Osteoblast (primary cell): ENCODE measurements around the gene MACROD2. TPM values are rescaled to one million over a fixed set of nuclear protein-coding genes. Genes with fewer than 3 reads are reported as not detected.
A peak's percentile ranks its signal among the peaks of the same experiment; 100 is the strongest.

Source experiments
- DNase-seq: peaks from one replicate; pipeline ENCODE4 v3.0.0; 2011; ENCODE audit warnings: low spot score, mixed read lengths; ENCODE audit not compliant: insufficient read length; ENCODE audit errors: missing footprints
- H2AFZ ChIP-seq: 2 replicates; pipeline ENCODE4 v1.6.0; 2011; ENCODE audit warnings: mild to moderate bottlenecking, low read length
- H3K27ac ChIP-seq: 2 replicates; pipeline ENCODE4 v1.5.1; 2011; ENCODE audit warnings: mild to moderate bottlenecking, low read depth, low read length, moderate library complexity
- H3K27me3 ChIP-seq: 2 replicates; pipeline ENCODE4 v1.6.0; 2012; ENCODE audit warnings: mild to moderate bottlenecking, control low read depth, inconsistent platforms, low read length, moderate library complexity; ENCODE audit not compliant: insufficient read depth
- H3K36me3 ChIP-seq: 2 replicates; pipeline ENCODE4 v1.5.1; 2011; ENCODE audit warnings: mild to moderate bottlenecking, low read length, control low read depth, moderate library complexity; ENCODE audit not compliant: insufficient read depth
- H3K4me1 ChIP-seq: 2 replicates; pipeline ENCODE4 v1.5.1; 2011; ENCODE audit warnings: mild to moderate bottlenecking, low read length, control low read depth, moderate library complexity; ENCODE audit not compliant: insufficient read depth
- H3K4me2 ChIP-seq: 2 replicates; pipeline ENCODE4 v1.6.0; 2011; ENCODE audit warnings: mild to moderate bottlenecking, low read length; ENCODE audit not compliant: insufficient read depth
- H3K4me3 ChIP-seq: fragments of 200-600 bp; sonication (generic); 3 replicates; pipeline ENCODE4 v1.5.1; 2012; ENCODE audit warnings: mild to moderate bottlenecking, low read length, inconsistent platforms; ENCODE audit not compliant: insufficient read depth
- H3K79me2 ChIP-seq: 2 replicates; pipeline ENCODE4 v1.6.0; 2012; ENCODE audit warnings: mild to moderate bottlenecking, low read length, control low read depth, inconsistent platforms; ENCODE audit not compliant: insufficient read depth
- H3K9me3 ChIP-seq: 2 replicates; pipeline ENCODE4 v1.5.1; 2011; ENCODE audit warnings: low read depth, low read length, control low read depth
- H4K20me1 ChIP-seq: 2 replicates; pipeline ENCODE4 v1.6.0; 2012; ENCODE audit warnings: mild to moderate bottlenecking, low read length, control low read depth; ENCODE audit not compliant: insufficient read depth
- CTCF ChIP-seq: IDR thresholded peaks from 2 replicates; pipeline ENCODE4 v1.5.1; 2011; ENCODE audit warnings: mild to moderate bottlenecking, low read depth, low read length, moderate library complexity; ENCODE audit errors: extremely low read depth
- total RNA-seq: library from RNA; depleted of rRNA; stranded (reverse); fragments of >200 nt; gene quantifications from 2 replicates; pipeline ENCODE4 v1.2.3, GENCODE V29; 2012

Gene MACROD2
- total RNA-seq, 1 donor: 4.0 TPM

- Histone ChIP-seq H3K36me3 (no peaks in the 10 kb centered on the region), H3K4me1 (no peaks in the 10 kb centered on the region), H3K79me2 (no peaks in the 10 kb centered on the region), H3K27me3 (no peaks in the 10 kb centered on the region), H3K4me3 (no peak overlapping the region), H2AFZ (no peak overlapping the region), H4K20me1 (no peaks in the 10 kb centered on the region), H3K9me3 (peaks cover 8% of the 10 kb centered on the region), H3K27ac (no peak overlapping the region), H3K4me2 (no peak overlapping the region)
- no peak for TF ChIP-seq CTCF
- DNase-seq: peak; percentile 4
These were observed 1181.6 kb downstream of the MACROD2 start for GRCh38 chr20:15176929-15177328.

GRCh38 chr20:15178581-15178980, 1183.3 kb downstream of the MACROD2 start:
- Histone ChIP-seq H2AFZ (no peak overlapping the region), H3K9me3 (peaks cover 6% of the 10 kb centered on the region), H4K20me1 (no peaks in the 10 kb centered on the region), H3K4me2 (no peak overlapping the region), H3K27ac (no peak overlapping the region), H3K36me3 (no peaks in the 10 kb centered on the region), H3K79me2 (no peaks in the 10 kb centered on the region), H3K27me3 (no peaks in the 10 kb centered on the region), H3K4me1 (no peaks in the 10 kb centered on the region), H3K4me3 (no peak overlapping the region)
- no peak for TF ChIP-seq CTCF
- DNase-seq: no peak

- no peak for TF ChIP-seq CTCF
- Histone ChIP-seq H3K27me3 (no peaks in the 10 kb centered on the region), H3K4me2 (no peak overlapping the region), H3K36me3 (no peaks in the 10 kb centered on the region), H3K79me2 (no peaks in the 10 kb centered on the region), H2AFZ (no peak overlapping the region), H3K4me3 (no peak overlapping the region), H3K27ac (no peak overlapping the region), H3K4me1 (no peaks in the 10 kb centered on the region), H3K9me3 (peaks cover 6% of the 10 kb centered on the region), H4K20me1 (no peaks in the 10 kb centered on the region)
- no peak for DNase-seq
These were observed 1184.1 kb downstream of the MACROD2 start for GRCh38 chr20:15179381-15179780.

- Histone ChIP-seq H3K79me2 (no peaks in the 10 kb centered on the region), H3K27ac (no peak overlapping the region), H3K36me3 (no peaks in the 10 kb centered on the region), H3K4me1 (no peaks in the 10 kb centered on the region), H3K4me3 (no peak overlapping the region), H4K20me1 (no peaks in the 10 kb centered on the region), H2AFZ (no peak overlapping the region), H3K4me2 (no peak overlapping the region), H3K27me3 (no peaks in the 10 kb centered on the region), H3K9me3 (peaks cover 6% of the 10 kb centered on the region)
- no peak for TF ChIP-seq CTCF
- DNase-seq: no peak
These were observed 1184.5 kb downstream of the MACROD2 start for GRCh38 chr20:15179781-15180180.
